HepG2 (cell line): Measurements from ENCODE around the gene CPSF4. TPM values are rescaled to one million over a fixed set of nuclear protein-coding genes. Genes with fewer than 3 reads are reported as not detected.

ENCODE experiments used
- ATAC-seq: fragments of 200-7000 bp; cut with Tn5 transposase; 3 replicates; pipeline ENCODE4 v1.9.1; 2020; ENCODE audit warnings: mild to moderate bottlenecking, moderate library complexity
- BruUV-seq: library from RNA; stranded (reverse); fragments of 400-500 nt; replicated peaks from 2 replicates; lab custom pipeline; 2021; lab: Mats Ljungman, UMichigan
- CTCF ChIA-PET: fragments of 300-600 bp; formaldehyde crosslinking; extraction: SDS; loops from one replicate; lab custom pipeline; 2021; ENCODE audit warnings: low total read pairs, inconsistent platforms, low intra/inter-chr PET ratio; lab: Yijun Ruan, JAX
- POLR2A ChIA-PET: fragments of 350-600 bp; sonication (Branson Sonifier 250); formaldehyde crosslinking; loops from one replicate; lab custom pipeline; 2020; ENCODE audit warnings: antibody characterized with exemption, inconsistent platforms; lab: Yijun Ruan, JAX
- DNase-seq: peaks from one replicate; pipeline ENCODE4 v3.0.0-alpha.2; 2015; ENCODE audit warnings: low spot score
- FAIRE-seq: peaks from 3 replicates; lab custom pipeline; 2011; peaks lifted over from hg19 to GRCh38; lab: Jason Lieb, UNC
- H2AFZ ChIP-seq: one replicate; pipeline ENCODE4 v1.6.1; 2011; ENCODE audit warnings: low read length, inconsistent platforms
- H3K27ac ChIP-seq: fragments of 300-600 bp; 3 replicates; pipeline ENCODE4 v1.8.0; 2011; ENCODE audit warnings: mixed run types, mild to moderate bottlenecking, mixed read lengths, low read length, inconsistent platforms; ENCODE audit not compliant: insufficient read depth; ENCODE audit errors: extremely low read length
- H3K27me3 ChIP-seq, 2 experiments: fragments of 200-600 bp in 1 of 2; 2 replicates in 1 of 2; 3 replicates in 1 of 2; pipeline versions ENCODE4 v1.6.0 to v1.8.0; 2011; ENCODE audit warnings: low read length in 2 of 2, mild to moderate bottlenecking in 2 of 2, moderate library complexity in 2 of 2, inconsistent platforms in 1 of 2; ENCODE audit not compliant: insufficient read depth in 2 of 2, control insufficient read depth in 1 of 2
- H3K36me3 ChIP-seq, 2 experiments: fragments of 200-600 bp in 1 of 2; replicated peaks in 1 of 2; 2 replicates in 1 of 2; 3 replicates in 1 of 2; pipeline versions ENCODE4 v1.5.1 to v1.8.0; 2011; ENCODE audit warnings: low read length in 2 of 2, inconsistent platforms in 1 of 2; ENCODE audit not compliant: insufficient read depth in 2 of 2, control insufficient read depth in 1 of 2
- H3K4me1 ChIP-seq: 2 replicates; pipeline ENCODE4 v1.5.1; 2012; ENCODE audit warnings: low read length, inconsistent platforms; ENCODE audit not compliant: insufficient read depth
- H3K4me2 ChIP-seq: 2 replicates; pipeline ENCODE4 v1.6.0; 2011; ENCODE audit warnings: low read depth, low read length, inconsistent platforms
- H3K4me3 ChIP-seq, 3 experiments: fragments of 200-600 bp in 1 of 3; sonication (generic), shearing (Covaris generic) in 1 of 3; replicated peaks in 1 of 3; 2 replicates each; pipeline ENCODE4 v1.5.1; 2011 to 2016; ENCODE audit warnings: low read length in 3 of 3, inconsistent platforms in 2 of 3, low read depth in 2 of 3, mild to moderate bottlenecking in 2 of 3, control low read depth in 1 of 3, mixed read lengths in 1 of 3; ENCODE audit not compliant: insufficient read depth in 1 of 3
- H3K79me2 ChIP-seq: one replicate; pipeline ENCODE4 v1.6.1; 2011; ENCODE audit warnings: low read length, inconsistent platforms; ENCODE audit not compliant: insufficient read depth
- H3K9ac ChIP-seq: 2 replicates; pipeline ENCODE4 v1.6.0; 2011; ENCODE audit warnings: mild to moderate bottlenecking, low read depth, low read length, inconsistent platforms; ENCODE audit not compliant: insufficient read depth
- H3K9me3 ChIP-seq: 2 replicates; pipeline ENCODE4 v1.5.1; 2012; ENCODE audit warnings: mild to moderate bottlenecking, low read length
- H4K20me1 ChIP-seq: 2 replicates; pipeline ENCODE4 v1.6.0; 2011; ENCODE audit warnings: inconsistent platforms, mild to moderate bottlenecking, low read length, moderate library complexity; ENCODE audit not compliant: insufficient read depth
- CHD4 ChIP-seq: fragments of 200-600 bp; sonication (generic); IDR thresholded peaks from 2 replicates; pipeline ENCODE4 v1.7.0; 2017; ENCODE audit warnings: mild to moderate bottlenecking, low read length, borderline replicate concordance
- MAX ChIP-seq: IDR thresholded peaks from 2 replicates; pipeline ENCODE4 v1.6.1; 2012; ENCODE audit warnings: inconsistent platforms
- PAWR ChIP-seq: sonication (generic); formaldehyde crosslinking; IDR thresholded peaks from 2 replicates; pipeline ENCODE4 v1.4.0; 2020; ENCODE audit warnings: missing genetic modification reagents, mild to moderate bottlenecking, borderline replicate concordance
- RFXAP ChIP-seq: sonication (generic); formaldehyde crosslinking; IDR thresholded peaks from 2 replicates; pipeline ENCODE4 v1.4.0; 2020; ENCODE audit warnings: missing genetic modification reagents, borderline replicate concordance
- SMC3 ChIP-seq: IDR thresholded peaks from 2 replicates; pipeline ENCODE4 v1.6.1; 2011; ENCODE audit warnings: low read length, improper control_type of control experiment
- SP2 ChIP-seq: sonication (generic); formaldehyde crosslinking; IDR thresholded peaks from 2 replicates; pipeline ENCODE4 v1.5.1; 2020; ENCODE audit warnings: mild to moderate bottlenecking, missing genetic modification reagents
- TRIM22 ChIP-seq: fragments of 450-650 bp; IDR thresholded peaks from 2 replicates; pipeline ENCODE4 v1.6.1; 2017
- XBP1 ChIP-seq: sonication (generic); formaldehyde crosslinking; IDR thresholded peaks from 2 replicates; pipeline ENCODE4 v1.5.0; 2020; ENCODE audit warnings: missing genetic modification reagents
- ZBTB33 ChIP-seq: sonication (generic); formaldehyde crosslinking; IDR thresholded peaks from 2 replicates; pipeline ENCODE4 v1.4.0; 2020; ENCODE audit warnings: missing genetic modification reagents
- ZNF121 ChIP-seq: sonication (generic); formaldehyde crosslinking; IDR thresholded peaks from 2 replicates; pipeline ENCODE4 v1.5.0; 2020; ENCODE audit warnings: mild to moderate bottlenecking, missing genetic modification reagents
- ZNF292 ChIP-seq: sonication (generic); formaldehyde crosslinking; IDR thresholded peaks from 2 replicates; pipeline ENCODE4 v1.8.1; 2022; ENCODE audit warnings: mild to moderate bottlenecking, low read depth, missing genetic modification reagents, borderline replicate concordance
- ZNF333 ChIP-seq: sonication (generic); formaldehyde crosslinking; IDR thresholded peaks from 2 replicates; pipeline ENCODE4 v1.4.0; 2020; ENCODE audit warnings: mild to moderate bottlenecking, missing genetic modification reagents, borderline replicate concordance
- ZNF431 ChIP-seq: sonication (generic); formaldehyde crosslinking; IDR thresholded peaks from 2 replicates; pipeline ENCODE4 v1.9.0; 2022; ENCODE audit warnings: missing genetic modification reagents, low read depth, mild to moderate bottlenecking, borderline replicate concordance
- ZNF432 ChIP-seq: sonication (generic); formaldehyde crosslinking; IDR thresholded peaks from 2 replicates; pipeline ENCODE4 v1.5.0; 2020; ENCODE audit warnings: missing genetic modification reagents, mild to moderate bottlenecking, borderline replicate concordance
- WGBS: methylation state at CpG from one replicate; pipeline ENCODE4 v1.1.6; 2017; ENCODE audit warnings: low lambda C conversion rate; 5-methylcytosine and 5-hydroxymethylcytosine counted together
- in situ Hi-C: cut with HindIII; loops from 2 replicates; pipeline ENCODE4 v1.10.0; 2017; ENCODE audit warnings: low pct_unique_long_range_greater_than_20kb; ENCODE audit not compliant: extremely low pct_ligation_motif_present
- intact Hi-C: fragments of 100-400 bp; cut with micrococcal nuclease; formaldehyde crosslinking; loops from one replicate; pipeline ENCODE4 v1.10.0; 2022; ENCODE audit not compliant: unreplicated experiment
- polyA plus RNA-seq, 8 experiments: library from polyadenylated mRNA; depleted of rRNA in 3 of 8; stranded (reverse) in 7 of 8; unstranded in 1 of 8; fragments of >200 nt; fragmentation: Illumina TruSeq in 4 of 8; extraction: Trizol in 4 of 8; gene quantifications; 2 replicates each; pipeline versions ENCODE4 v1.2.1 to v1.2.3, GENCODE V29; 2011 to 2016; ENCODE audit warnings: low read depth in 4 of 8, missing spikeins in 1 of 8, mixed read lengths in 1 of 8; ENCODE audit not compliant: insufficient read depth in 1 of 8
- total RNA-seq, 5 experiments: library from RNA; depleted of rRNA; stranded (reverse); fragments of >200 nt; fragmentation: Illumina TruSeq; extraction: Trizol; gene quantifications; 2 replicates each; pipeline ENCODE4 v1.2.3, GENCODE V29; 2016; ENCODE audit warnings: low read depth in 1 of 5

The CPSF4 gene
- total and polyA plus RNA-seq, 2 of the 13 experiments (the other 11 are each of a cell fraction or from before 2014, with no cell fraction given): 34.1 to 49.6 TPM

- TF ChIP-seq SMC3 (no peak), ZBTB33 (no peak), PAWR (CRISPR knock-in tag) (no peak), ZNF432 (no peak), ZNF333 (CRISPR knock-in tag) (no peak), XBP1 (CRISPR knock-in tag) (no peak)
Measured at GRCh38 chr7:99433158-99433557, 5.6 kb upstream of the CPSF4 start (continued).

GRCh38 chr7:99437946-99438572, 684 bp upstream of the CPSF4 start:
- H3K27ac ChIP-seq: peak overlapping the region; percentile 79
- peak overlapping the region; percentile 93 for H3K9ac ChIP-seq
- ATAC-seq (peak; percentile 22), FAIRE-seq (no peak), DNase-seq (no peak)
- in situ Hi-C loops (no loop called here), intact Hi-C loops (no loop called here)
- no peak overlapping the region for H2AFZ ChIP-seq
- H3K4me2 ChIP-seq: peak overlapping the region; percentile 79
- no TSS peak for BruUV-seq
- 0 out of 2 replicates have a peak, but pooled peaks cover 6% of the 10 kb centered on the region for H4K20me1 ChIP-seq
- TF ChIP-seq ZNF431 (CRISPR knock-in tag) (0 out of 2 replicates have a peak, but pooled peaks have one; percentile 36), MAX (no peak), RFXAP (CRISPR knock-in tag) (no peak), TRIM22 (no peak), ZNF292 (0 out of 2 replicates have a peak, but pooled peaks have one; percentile 11), SP2 (CRISPR knock-in tag) (0 out of 2 replicates have a peak, but pooled peaks have one; percentile 6), ZNF121 (CRISPR knock-in tag) (peak; percentile 4; the same call in 1 of the 2 replicates), CHD4 (no peak)
- H3K4me3 ChIP-seq: peak overlapping the region; percentile 79 to 100 (median 100)
- POLR2A ChIA-PET: interaction anchor here (1.0 to 2.3 kb wide), 10 partner anchors 8 to 256 kb away, joined by 3 to 16 read pairs (median 4); partner anchors contain the start of genes ATP5MF, BUD31, PDAP1 and ZNF394
- peaks cover 33% of the 10 kb centered on the region for H3K79me2 ChIP-seq
- CTCF ChIA-PET: no interaction called here
- H3K36me3 ChIP-seq: peaks cover 2 to 19% of the 10 kb centered on the region in 2 experiments; a peak in 3 of 5 replicates
- H3K9me3 ChIP-seq: no peaks in the 10 kb centered on the region
- peaks cover 31% of the 10 kb centered on the region for H3K4me1 ChIP-seq
- WGBS: 8% methylated on average over 10 of the region's 20 CpGs
- H3K27me3 ChIP-seq: peaks cover 0 to 3% of the 10 kb centered on the region in 2 experiments; a peak in 1 of 5 replicates
